ENCODE results near the gene FRMD8.

FRMD8 gene

DNA sequence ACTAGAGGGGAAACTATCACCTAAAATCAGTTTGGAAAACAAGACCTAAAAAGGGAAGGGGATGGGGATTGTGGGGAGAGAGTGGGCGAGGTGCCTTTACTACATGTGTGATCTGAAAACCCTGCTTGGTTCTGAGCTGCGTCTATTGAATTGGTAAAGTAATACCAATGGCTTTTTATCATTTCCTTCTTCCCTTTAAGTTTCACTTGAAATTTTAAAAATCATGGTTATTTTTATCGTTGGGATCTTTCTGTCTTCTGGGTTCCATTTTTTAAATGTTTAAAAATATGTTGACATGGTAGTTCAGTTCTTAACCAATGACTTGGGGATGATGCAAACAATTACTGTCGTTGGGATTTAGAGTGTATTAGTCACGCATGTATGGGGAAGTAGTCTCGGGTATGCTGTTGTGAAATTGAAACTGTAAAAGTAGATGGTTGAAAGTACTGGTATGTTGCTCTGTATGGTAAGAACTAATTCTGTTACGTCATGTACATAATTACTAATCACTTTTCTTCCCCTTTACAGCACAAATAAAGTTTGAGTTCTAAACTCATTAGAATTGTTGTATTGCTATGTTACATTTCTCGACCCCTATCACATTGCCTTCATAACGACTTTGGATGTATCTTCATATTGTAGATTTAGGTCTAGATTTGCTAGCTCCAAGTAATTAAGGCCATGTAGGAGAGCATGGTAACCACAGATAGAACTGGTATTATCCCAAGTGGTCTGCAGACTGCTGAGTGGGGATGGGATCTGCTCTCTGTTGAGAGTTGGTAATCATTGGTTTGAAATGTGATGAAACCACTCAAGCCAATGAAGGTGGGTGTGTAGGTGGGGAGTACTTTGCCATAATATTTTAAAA lies 39.8 kb downstream of the FRMD8 start:
- no peak for DNase-seq

DNA sequence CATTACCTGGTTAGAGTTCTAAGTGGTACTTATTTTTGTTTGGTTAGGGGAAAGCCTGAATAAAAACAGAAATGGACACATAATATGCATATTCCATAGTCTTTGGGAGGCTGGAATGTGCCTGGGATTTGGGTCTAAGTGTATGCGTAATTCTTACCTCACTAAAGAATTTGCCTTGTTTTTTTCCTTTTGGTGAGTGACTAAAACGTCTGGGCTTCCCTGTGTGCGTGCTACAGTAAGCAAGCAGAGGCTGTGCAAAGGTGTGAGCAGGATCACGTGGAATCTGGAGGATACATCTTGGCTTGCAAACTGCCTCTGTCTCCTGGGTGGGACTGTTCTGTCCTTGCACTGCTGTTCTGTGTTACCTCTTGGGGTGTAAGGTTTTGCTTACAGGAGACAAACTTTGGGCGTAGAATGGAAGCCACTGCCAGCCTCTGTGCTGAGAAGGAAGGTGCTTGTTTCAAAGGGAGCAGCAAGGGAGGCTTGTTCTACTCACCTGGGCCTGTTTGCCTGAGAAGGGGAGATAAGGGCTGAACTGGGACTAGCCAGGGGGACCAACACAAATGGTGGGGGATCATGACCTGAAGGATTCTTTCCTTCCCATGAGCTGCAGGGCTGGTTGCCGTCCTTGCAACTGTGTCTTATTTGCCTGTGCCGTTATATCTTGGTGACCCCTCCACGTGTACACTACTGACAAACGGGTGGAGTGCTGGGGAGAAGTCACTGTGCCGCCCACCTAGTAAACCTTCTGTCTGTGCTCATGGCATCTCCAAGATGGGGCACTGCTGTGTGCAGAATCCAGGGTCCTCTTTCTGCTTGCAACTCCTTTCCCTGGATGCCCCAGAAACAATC lies 40.6 kb downstream of the FRMD8 start:
- peak; percentile 50 for DNase-seq

DNA sequence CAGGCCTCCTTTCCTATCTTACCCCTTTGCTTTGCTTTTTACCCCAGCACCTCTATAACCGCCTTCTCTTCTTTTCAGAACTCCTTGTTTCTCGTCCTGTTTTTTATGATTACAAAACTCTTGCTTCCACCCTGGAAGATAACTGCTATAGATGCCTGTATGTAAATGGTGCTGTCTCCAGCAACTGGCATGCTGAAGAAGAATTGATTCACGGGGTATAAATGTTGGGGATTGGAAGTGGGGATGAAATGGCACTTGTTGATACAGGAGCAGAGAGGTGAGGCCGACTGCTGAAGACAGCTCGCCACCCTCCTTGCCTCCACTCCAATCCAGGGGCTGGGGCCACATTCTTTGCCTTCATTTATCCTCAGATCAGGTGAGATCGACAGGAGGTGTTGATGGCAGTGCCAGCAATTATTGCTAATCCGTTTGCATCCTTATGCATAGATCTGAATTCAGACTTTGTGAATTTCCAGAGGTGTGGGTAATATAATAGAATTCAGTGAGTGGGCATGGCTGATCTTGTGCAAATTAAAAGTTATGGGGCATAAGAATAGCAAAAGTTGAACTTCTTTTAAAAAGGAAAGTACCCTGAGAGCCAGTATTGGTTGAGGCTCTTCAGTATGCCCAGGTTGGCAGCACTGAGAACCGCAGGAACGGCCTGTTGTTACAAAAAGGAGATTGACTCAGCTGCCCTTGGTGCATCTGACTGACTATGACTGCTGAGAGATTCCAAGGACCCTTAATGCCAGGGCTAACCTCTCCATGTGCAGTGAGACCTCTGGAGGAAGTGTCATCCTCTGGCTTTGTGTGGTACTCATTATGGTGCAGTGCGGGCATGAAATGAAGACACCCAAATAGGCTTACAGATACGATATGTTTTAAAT lies 41.5 kb downstream of the FRMD8 start:
- no peak for DNase-seq

DNA sequence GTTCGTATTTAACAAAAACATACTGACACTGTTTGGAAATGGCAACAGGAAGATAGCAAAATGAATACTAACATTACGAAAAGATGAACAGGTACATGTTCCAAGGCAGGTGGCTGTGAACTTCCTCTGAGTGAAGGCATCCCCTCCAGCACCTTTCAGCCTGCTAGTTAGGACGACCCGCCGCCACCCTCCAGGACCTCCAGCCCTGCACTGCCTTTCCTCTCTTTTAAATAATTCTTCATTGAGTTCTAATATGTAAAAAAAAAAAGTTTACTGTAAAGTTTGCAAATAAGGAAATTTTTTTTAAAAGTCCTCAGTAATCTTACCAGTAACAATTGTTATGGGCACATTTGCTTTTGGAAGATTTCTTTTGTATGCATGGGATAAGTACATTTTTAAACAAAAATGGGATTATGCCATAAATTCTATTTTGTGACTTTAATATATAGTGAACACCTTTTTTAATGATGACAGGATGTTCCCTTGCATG lies 42.2 kb downstream of the FRMD8 start:
- DNase-seq, result no peak

DNA sequence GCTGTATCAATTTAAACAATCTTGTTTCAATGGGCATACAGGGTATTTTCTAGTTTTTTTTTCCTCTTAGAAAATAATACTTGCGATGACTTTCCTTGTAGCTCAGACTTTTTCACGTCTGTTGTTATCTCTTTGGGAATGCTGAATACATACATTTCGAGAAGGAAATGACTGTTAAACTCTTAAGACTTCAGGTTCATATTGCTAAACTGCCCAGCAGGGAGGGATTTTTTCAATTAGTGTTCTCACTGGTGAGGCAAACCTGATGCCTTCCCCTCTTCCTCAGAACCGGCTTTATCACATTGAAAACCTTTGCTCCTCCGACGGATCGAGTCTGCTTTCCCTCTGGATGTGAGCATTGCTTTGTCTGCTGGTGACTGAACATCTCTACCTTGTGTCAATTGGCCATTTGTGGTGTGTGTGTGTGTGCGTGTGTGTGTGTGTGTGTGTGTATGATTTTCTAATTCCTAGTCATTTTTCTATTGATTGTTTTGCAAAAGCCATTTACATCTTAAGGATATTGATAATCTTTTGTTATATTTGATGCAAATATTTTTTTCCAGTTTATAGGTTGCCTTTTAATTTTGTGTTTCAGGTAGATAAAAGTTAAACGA lies 42.7 kb downstream of the FRMD8 start:
- DNase-seq, result no peak

DNA sequence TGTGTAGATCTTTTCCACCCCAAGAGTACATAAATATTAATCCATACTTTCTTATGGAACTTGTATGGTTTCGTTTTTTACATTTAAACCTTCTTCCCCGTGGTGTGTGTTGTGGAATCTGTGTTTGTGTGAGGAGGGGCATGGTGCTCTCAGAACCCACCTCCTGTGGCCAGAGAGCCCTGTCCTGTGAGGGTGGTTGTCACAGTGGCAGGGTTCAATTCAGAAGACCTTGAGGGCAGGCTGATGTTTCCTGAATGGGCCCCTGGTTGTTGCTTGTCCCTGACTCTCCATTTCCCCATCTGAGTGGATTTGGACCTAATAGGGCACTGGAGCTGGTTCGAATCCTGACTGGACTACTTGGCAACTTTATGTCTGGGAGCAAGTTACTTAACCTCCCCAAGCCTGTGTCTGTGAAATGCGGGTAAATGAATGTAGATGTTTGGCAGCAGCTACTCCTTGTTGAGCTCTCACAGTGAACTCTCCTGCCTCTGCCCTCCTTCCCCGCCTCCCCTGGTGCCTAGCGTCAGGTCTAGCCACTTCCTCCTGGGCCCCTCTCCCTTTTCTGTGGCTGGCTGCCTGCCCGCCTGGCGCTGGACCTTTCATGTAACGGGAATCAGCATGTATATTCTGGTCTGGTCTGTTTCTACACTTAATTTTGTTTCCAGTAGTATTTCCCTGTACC lies 43.4 kb downstream of the FRMD8 start:
- DNase-seq, result peak; percentile 85

DNA sequence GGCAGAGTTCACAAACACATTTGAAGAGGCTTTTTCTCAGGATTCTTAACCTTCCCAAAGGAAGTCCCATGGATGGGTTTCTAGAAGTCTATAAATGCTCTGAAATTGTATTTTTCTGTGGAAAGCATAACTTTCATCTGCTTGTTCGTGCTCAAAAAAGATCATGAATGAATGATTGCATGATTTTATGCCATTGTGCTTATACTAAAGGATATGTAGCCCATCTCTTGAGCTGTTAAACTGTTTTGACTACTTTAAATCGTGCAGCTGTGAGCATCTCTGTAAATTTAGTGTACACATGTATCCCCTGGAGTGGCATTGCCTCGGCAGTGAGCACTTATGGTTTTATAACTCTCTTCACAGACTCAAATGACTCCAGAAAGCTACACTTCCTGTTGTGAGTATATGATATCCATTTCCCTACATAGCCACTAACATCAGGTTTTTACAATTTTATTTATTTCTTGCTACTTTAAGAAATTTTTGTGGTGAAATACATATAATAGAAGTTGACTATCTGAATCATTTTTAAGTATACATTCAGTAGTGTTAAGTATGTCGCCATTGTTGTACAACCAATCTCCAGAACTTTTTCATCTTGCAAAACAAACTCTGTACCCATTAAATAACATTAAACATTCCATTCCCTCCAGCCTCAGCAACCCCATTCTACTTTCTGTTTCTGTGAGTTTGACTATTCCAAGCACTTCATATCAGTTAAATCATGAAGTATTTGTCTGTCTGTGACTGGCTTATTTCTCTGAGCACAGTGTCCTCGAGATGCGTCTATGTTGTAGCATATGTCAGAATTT lies 44.2 kb downstream of the FRMD8 start:
- DNase-seq, result no peak

DNA sequence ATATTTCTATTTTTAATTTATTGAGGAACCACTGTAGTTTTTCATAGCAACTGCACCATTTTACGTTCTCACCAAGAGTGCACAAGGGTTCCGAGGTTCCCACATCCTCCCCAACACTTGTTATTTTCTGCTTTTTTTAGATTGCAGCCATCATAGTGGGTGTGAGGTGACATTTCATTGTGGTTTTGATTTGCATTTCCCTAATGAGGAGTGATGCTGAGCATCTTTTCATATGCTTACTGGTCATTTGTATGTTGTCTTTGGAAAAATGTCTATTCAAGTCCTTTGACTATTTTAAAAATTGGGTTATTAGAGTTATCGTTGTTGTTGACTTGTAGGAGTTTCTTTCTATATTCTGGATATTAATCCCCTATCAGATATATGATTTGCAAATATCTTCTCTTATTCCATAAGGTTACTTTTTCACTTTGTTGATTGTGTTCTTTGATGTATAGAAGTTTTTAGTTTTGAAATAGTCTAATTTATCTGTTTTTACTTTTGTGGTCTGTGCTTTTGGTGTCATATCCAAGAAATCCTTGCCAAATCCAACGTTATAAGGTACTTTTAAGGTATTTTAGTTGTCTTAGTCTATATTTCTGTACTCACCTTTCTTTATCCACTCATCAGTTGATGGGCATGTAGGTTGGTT lies 45.1 kb downstream of the FRMD8 start:
- no peak for DNase-seq

DNA sequence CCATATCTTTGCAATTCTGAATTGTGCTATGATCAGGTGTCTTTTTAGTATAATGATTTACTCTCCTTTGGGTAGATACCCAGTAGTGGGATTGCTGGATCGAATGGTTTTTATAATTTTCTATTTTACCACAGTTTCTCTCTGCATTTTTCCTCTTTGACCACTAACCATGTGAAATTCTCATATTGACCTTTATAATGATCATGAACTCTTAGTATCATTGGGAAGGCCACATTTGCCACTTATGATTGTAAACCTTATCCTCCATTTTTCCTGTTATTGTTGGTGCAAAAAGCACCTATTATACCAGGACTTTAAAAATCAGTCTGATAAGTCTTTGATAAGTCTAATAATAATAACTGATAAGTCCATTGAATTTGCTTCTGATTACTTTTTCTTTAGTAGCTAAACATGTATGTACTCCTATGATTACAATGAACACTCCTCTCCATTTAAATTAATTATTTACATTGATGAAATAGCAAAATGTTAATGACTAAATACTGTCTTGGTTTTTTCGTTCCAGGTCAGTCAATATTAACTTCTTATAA lies 45.7 kb downstream of the FRMD8 start:
- DNase-seq, result no peak

DNA sequence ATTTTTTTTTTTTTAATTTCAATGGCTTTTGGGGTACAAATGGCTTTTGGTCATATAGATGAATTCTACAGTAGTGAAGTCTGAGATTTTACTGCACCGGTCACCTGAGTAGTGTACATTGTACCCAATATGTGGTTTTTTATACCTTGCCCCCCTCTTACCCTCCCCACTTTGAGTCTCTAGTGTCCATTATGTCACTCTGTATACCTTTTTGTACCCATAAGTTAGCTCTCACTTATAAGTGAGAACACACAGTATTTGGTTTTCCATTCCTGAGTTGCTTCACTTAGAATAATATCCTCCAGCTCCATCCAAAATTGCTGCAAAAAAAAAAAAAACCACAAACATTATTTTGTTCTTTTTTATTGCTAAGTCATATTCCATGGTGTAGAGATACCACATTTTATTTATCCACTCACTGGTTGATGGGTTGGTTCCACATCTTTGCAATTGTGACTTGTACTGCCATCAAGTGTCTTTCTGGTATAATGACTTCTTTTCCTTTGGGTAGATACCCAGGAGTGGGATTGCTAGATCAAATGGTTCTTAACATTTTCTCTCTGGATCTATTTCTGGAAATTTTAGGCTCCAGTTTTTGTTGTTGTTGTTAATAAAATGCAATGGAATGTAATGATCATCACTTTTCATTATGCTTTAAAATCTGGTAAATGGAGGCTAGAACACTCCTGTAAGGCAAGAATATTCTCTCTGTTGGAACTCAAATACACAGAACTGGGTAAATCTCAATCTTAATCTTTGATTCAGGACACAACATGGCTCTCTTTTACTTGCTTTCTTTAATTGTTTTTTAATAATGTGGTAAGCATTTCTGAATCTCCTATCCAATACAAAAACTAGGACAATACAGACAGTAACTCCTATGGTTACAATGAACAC lies 46.5 kb downstream of the FRMD8 start:
- DNase-seq, result no peak

DNA sequence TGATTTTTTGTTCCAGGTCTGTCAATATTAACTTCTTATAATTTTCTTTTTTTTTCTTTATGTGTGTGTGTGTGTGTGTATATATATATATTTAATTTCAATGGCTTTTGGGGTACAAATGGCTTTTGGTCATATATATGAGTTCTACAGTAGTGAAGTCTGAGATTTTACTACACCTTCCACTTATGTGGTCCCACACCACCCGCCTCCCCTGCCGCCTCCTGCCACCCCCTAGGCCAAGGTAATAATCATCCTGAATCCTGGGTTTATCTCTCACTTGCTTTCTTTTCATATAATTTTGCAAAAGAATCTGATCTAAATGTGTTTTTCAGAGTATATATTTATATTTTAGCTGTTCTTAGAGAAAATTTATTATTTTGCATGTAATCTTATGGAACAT lies 47.2 kb downstream of the FRMD8 start:
- no peak for DNase-seq

DNA sequence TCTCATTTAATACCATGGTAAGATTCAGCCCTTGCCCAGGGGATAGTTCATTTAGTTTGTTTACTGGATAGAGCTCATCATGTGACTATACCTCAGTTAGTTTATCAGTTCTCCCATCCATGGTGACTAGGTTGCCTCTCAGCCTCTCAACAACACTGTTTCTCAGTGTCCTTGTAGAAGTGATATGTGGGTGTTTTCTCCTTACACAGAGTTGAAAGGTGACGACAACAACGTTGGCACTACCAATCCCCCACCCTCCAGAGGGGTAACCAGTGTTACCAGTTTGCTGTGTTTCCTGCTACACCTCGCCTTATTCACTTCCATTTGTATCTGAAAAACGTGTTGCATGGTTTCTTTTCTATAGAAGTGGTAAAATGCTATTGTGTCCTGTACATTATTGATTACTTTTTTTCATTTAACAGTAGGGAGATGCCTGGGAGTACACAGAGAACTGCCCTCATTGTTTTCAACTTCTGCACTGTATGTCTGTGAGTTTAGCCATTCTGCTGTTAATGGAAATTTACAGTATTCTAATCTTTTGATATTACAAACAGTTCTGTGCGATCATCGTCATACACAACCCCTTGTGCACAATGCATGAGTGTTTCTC lies 47.7 kb downstream of the FRMD8 start:
- no peak for DNase-seq

DNA sequence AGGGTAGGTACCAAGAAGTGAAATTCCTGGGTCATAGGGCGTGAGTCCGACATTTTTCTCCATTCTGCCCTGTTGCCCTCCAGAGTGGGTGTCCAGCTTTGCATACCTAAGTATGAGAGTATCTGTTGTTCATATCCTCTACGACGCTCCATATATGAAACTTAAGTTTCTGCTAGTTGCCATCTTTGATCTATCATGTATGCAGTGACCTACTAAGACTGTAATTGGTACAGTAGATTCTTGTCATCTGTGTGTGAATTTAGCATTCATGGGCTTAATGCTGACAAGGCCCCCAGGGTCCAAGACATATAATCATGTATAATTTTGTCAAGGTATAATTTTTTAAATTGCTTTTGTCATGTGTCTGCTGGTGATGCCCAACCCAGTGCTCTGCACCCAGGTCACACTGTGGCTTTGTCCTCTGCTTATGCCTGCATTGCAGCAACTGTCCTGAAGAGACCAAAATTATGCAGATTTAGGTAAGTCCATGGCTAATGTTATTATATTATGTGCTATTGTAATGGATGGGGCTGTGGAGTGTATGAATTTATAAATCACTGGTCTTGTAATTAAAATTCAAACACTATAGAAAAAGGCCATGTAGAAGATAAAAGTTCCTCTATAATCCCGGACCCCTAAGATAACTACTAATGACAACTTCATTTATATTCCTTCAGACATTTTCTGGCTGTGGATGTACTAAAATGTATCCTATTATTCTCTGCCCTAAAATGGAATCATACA lies 48.4 kb downstream of the FRMD8 start:
- no peak for DNase-seq

DNA sequence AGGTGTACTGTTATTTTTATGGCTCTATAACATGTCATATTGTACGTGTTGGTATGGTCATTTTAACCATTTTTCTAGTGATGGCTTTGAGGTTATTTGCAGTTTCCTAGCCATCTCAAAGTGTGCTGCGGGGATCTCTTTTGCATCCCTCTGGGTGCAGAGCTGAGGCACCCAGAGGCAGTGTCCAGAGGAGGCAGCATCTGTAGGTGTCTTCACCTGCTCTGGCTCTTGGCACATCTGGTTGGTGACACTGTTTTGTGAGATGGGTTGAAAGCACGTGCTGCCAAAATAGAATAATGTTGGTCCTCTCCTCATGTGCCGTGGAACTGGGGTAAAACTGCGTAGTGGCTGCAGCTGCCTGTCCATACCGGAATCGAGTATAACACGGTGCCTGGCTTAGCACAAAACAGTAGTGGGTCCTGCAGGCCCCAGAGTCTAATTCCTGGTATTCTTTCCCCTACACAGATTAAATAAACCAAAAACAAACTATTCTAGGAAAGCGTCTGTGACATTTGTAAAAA lies 49.0 kb downstream of the FRMD8 start:
- DNase-seq, result no peak

DNA sequence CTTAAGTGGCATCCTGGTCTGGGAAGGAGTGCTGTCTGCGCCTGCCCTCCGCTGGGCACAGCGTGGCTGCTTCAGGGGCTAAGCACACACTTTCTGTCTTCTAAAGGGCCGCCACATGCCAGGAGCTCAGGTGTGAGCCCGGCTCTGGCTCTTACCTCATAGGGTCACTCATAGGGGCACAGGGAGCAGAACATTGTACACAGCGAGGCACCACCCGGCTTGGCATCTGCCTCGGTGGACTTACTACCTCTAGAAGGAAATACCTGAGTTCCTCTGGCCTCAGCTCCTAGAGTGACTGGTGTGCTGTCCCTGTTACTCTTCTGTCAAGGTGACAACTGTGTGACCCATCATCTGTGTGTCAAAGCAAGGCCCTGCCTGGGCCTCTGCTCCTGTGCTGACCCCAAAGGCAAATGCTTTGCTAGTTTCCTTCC lies 49.6 kb downstream of the FRMD8 start:
- no peak for DNase-seq

DNA sequence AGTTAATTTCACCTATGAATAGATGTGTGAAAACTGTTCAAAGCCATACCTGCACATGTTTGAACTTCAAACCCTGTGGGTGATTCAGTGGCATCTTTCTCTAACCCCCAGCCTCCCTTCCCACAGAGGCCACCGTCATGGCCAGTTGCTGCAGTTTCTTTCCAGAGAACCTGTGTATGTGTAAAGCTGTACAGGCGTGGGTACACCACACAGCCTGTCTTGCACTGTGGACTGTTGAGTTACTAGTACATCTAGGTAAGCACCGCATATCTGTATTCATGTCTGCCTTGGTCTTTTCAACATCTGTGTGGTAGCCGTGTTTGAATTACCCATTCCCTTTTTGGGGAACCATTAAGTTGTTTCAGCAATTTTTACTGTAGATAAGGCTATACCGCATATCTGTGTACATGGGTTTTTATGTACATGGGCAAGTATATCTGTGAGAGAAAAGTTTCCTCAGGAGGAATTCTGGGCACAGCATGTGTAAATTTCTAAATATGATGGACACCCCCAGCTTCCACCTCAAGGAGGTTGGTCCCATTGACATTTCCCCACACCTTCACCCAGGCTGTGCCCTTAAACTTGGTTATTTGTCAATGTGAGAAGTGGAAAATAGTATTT lies 50.1 kb downstream of the FRMD8 start:
- DNase-seq, result no peak
